H1 (cell line): ENCODE results near the gene GUCA1A. TPM values are rescaled to one million over a fixed set of nuclear protein-coding genes. Genes with fewer than 3 reads are reported as not detected.

Experiments
- CTCF ChIA-PET: fragments of 300-600 bp; sonication (Branson Sonifier 250); formaldehyde crosslinking; loops from one replicate; lab custom pipeline; 2021; ENCODE audit not compliant: partially characterized antibody; lab: Charles Lee
- POLR2A ChIA-PET: fragments of 300-600 bp; sonication (Branson Sonifier 250); formaldehyde crosslinking; loops from one replicate; lab custom pipeline; 2021; ENCODE audit warnings: inconsistent platforms; ENCODE audit not compliant: partially characterized antibody; lab: Charles Lee
- DNase-seq, 2 experiments: peaks; one replicate each; pipeline versions ENCODE4 v3.0.0 to v3.0.0-alpha.2; 2010 to 2022; ENCODE audit warnings: low spot score in 2 of 2, low read depth in 1 of 2, mixed read lengths in 1 of 2
- FAIRE-seq: peaks from 2 replicates; lab custom pipeline; 2011; peaks lifted over from hg19 to GRCh38; lab: Jason Lieb, UNC
- H2AFZ ChIP-seq: 2 replicates; pipeline ENCODE4 v1.8.1; 2012; ENCODE audit warnings: low read length, inconsistent platforms
- H2AK5ac ChIP-seq: 2 replicates; pipeline ENCODE4 v1.6.1; 2013; ENCODE audit warnings: low read depth, low read length
- H2BK120ac ChIP-seq: replicated peaks from 2 replicates; pipeline ENCODE3; 2013; ENCODE audit warnings: low read depth, low read length, inconsistent platforms
- H2BK12ac ChIP-seq: 2 replicates; pipeline ENCODE4 v1.6.1; 2013; ENCODE audit warnings: low read depth, low read length
- H2BK15ac ChIP-seq: 2 replicates; pipeline ENCODE4 v1.6.1; 2013; ENCODE audit warnings: low read length
- H2BK20ac ChIP-seq: 2 replicates; pipeline ENCODE4 v1.6.1; 2013; ENCODE audit warnings: low read length
- H2BK5ac ChIP-seq: 2 replicates; pipeline ENCODE4 v1.6.1; 2013; ENCODE audit warnings: low read depth, low read length
- H3K14ac ChIP-seq: 2 replicates; pipeline ENCODE4 v1.6.1; 2013; ENCODE audit warnings: inconsistent platforms; ENCODE audit not compliant: insufficient read length
- H3K18ac ChIP-seq: 2 replicates; pipeline ENCODE4 v1.6.1; 2013; ENCODE audit warnings: low read length; ENCODE audit errors: extremely low read depth
- H3K23ac ChIP-seq: 2 replicates; pipeline ENCODE4 v1.6.1; 2013; ENCODE audit warnings: inconsistent platforms; ENCODE audit not compliant: insufficient read length
- H3K23me2 ChIP-seq: 2 replicates; pipeline ENCODE4 v1.6.1; 2013; ENCODE audit warnings: low read depth, low read length
- H3K27ac ChIP-seq: 2 replicates; pipeline ENCODE4 v1.6.1; 2011; ENCODE audit warnings: low read depth, low read length, inconsistent platforms
- H3K27me3 ChIP-seq, 4 experiments: replicated peaks in 1 of 4; 1 replicate in 1 of 4; 2 replicates in 3 of 4; pipeline versions ENCODE4 v1.6.1 to v1.8.1; 2011 to 2013; ENCODE audit warnings: low read length in 3 of 4, mild to moderate bottlenecking in 3 of 4, inconsistent platforms in 2 of 4, mixed read lengths in 2 of 4, moderate library complexity in 1 of 4; ENCODE audit not compliant: control insufficient read depth in 3 of 4, insufficient read depth in 3 of 4; ENCODE audit errors: extremely low read depth in 1 of 4
- H3K36me3 ChIP-seq, 4 experiments: 2 replicates each; pipeline versions ENCODE4 v1.6.1 to v1.8.1; 2011 to 2013; ENCODE audit warnings: mild to moderate bottlenecking in 4 of 4, low read length in 3 of 4, moderate library complexity in 2 of 4, control low read depth in 1 of 4, inconsistent platforms in 1 of 4; ENCODE audit not compliant: insufficient read depth in 4 of 4, control insufficient read depth in 2 of 4
- H3K4ac ChIP-seq: replicated peaks from 2 replicates; pipeline ENCODE3; 2013; ENCODE audit warnings: low read length, low read depth, mixed read lengths, inconsistent platforms; ENCODE audit not compliant: insufficient read length
- H3K4me1 ChIP-seq, 4 experiments: replicated peaks in 1 of 4; 1 replicate in 1 of 4; 2 replicates in 3 of 4; pipeline versions ENCODE4 v1.6.1 to v1.8.1; 2011 to 2013; ENCODE audit warnings: low read length in 3 of 4, inconsistent platforms in 2 of 4, mixed read lengths in 1 of 4; ENCODE audit not compliant: insufficient read depth in 4 of 4, control insufficient read depth in 3 of 4
- H3K4me2 ChIP-seq, 2 experiments: 2 replicates each; pipeline versions ENCODE4 v1.6.1 to v1.8.1; 2011 to 2013; ENCODE audit warnings: low read depth in 2 of 2, low read length in 2 of 2, control low read depth in 1 of 2, inconsistent platforms in 1 of 2, mild to moderate bottlenecking in 1 of 2; ENCODE audit not compliant: insufficient read depth in 1 of 2
- H3K4me3 ChIP-seq, 4 experiments: fragments of 200-600, 300-600 bp in 1 of 4; sonication (generic), shearing (Covaris generic), sonication (Bioruptor Twin) in 1 of 4; 2 replicates each; pipeline versions ENCODE4 v1.5.1 to v1.8.1; 2011 to 2016; ENCODE audit warnings: low read length in 4 of 4, low read depth in 3 of 4, control low read depth in 2 of 4, inconsistent platforms in 2 of 4, mild to moderate bottlenecking in 2 of 4, mixed read lengths in 1 of 4, moderate library complexity in 1 of 4; ENCODE audit not compliant: insufficient read depth in 2 of 4; ENCODE audit errors: extremely low read depth in 1 of 4
- H3K56ac ChIP-seq: replicated peaks from 2 replicates; pipeline ENCODE3; 2013; ENCODE audit warnings: low read depth, mild to moderate bottlenecking, mixed read lengths, low read length, inconsistent platforms; ENCODE audit not compliant: insufficient read length
- H3K79me1 ChIP-seq: 2 replicates; pipeline ENCODE4 v1.6.1; 2013; ENCODE audit warnings: low read depth, low read length, control low read depth
- H3K79me2 ChIP-seq, 2 experiments: 2 replicates each; pipeline versions ENCODE4 v1.6.1 to v1.8.1; 2012 to 2013; ENCODE audit warnings: low read length in 2 of 2, mild to moderate bottlenecking in 2 of 2, inconsistent platforms in 1 of 2; ENCODE audit not compliant: insufficient read depth in 2 of 2, control insufficient read depth in 1 of 2
- H3K9ac ChIP-seq, 4 experiments: replicated peaks in 1 of 4; 1 replicate in 1 of 4; 2 replicates in 3 of 4; pipeline versions ENCODE4 v1.6.1 to v1.8.1; 2011 to 2013; ENCODE audit warnings: low read depth in 3 of 4, low read length in 3 of 4, control low read depth in 2 of 4, mild to moderate bottlenecking in 2 of 4, moderate library complexity in 2 of 4, inconsistent platforms in 1 of 4; ENCODE audit errors: extremely low read depth in 1 of 4
- H3K9me3 ChIP-seq, 2 experiments: 2 replicates each; pipeline versions ENCODE4 v1.6.1 to v1.8.1; 2012 to 2013; ENCODE audit warnings: mild to moderate bottlenecking in 2 of 2, moderate library complexity in 2 of 2, control low read depth in 1 of 2, inconsistent platforms in 1 of 2, low read depth in 1 of 2, low read length in 1 of 2, mixed read lengths in 1 of 2; ENCODE audit not compliant: insufficient read depth in 2 of 2
- H4K20me1 ChIP-seq, 2 experiments: replicated peaks in 1 of 2; 2 replicates each; pipeline versions ENCODE3 to v1.8.1; 2011 to 2013; ENCODE audit warnings: inconsistent platforms in 2 of 2, low read length in 2 of 2, mild to moderate bottlenecking in 1 of 2; ENCODE audit not compliant: insufficient read depth in 2 of 2, control insufficient read depth in 1 of 2
- H4K5ac ChIP-seq: 2 replicates; pipeline ENCODE4 v1.6.1; 2013; ENCODE audit warnings: low read length, low read depth, mixed read lengths, inconsistent platforms; ENCODE audit not compliant: insufficient read length
- H4K8ac ChIP-seq: 2 replicates; pipeline ENCODE4 v1.8.0; 2013; ENCODE audit warnings: mild to moderate bottlenecking, moderate library complexity, low read length, inconsistent platforms; ENCODE audit not compliant: insufficient read depth; ENCODE audit errors: extremely low read depth
- H4K91ac ChIP-seq: replicated peaks from 2 replicates; pipeline ENCODE3; 2013; ENCODE audit warnings: low read length, mixed read lengths, inconsistent platforms; ENCODE audit not compliant: insufficient read length
- EP300 ChIP-seq, 2 experiments: IDR thresholded peaks; 1 replicate in 1 of 2; 2 replicates in 1 of 2; pipeline ENCODE4 v1.6.1; 2011 to 2012; ENCODE audit warnings: low read depth in 2 of 2, low read length in 2 of 2, mild to moderate bottlenecking in 2 of 2, borderline replicate concordance in 1 of 2, inconsistent platforms in 1 of 2, moderate library complexity in 1 of 2
- GABPA ChIP-seq: IDR thresholded peaks from 2 replicates; pipeline ENCODE4 v1.6.1; 2011; ENCODE audit warnings: mild to moderate bottlenecking, low read length, moderate library complexity, borderline replicate concordance; ENCODE audit not compliant: insufficient read depth
- WGBS, 2 experiments: shearing (Covaris generic) in 1 of 2; methylation state at CpG; one replicate each; pipeline versions ENCODE4 v1.1.6 to v1.1.7; 2013 to 2015; ENCODE audit warnings: low lambda C conversion rate in 2 of 2, mixed read lengths in 2 of 2, inconsistent platforms in 1 of 2, low coverage in 1 of 2, missing lambda C conversion rate in 1 of 2; ENCODE audit not compliant: insufficient replicate concordance in 2 of 2, insufficient coverage in 1 of 2, insufficient read length in 1 of 2; ENCODE audit errors: extremely low coverage in 1 of 2, missing lambda C conversion rate in 1 of 2; 5-methylcytosine and 5-hydroxymethylcytosine counted together
- polyA plus RNA-seq, 7 experiments: library from polyadenylated mRNA; depleted of rRNA in 3 of 7; stranded (reverse) in 5 of 7; unstranded in 2 of 7; fragments of >200 nt in 5 of 7; fragments of 200-250 nt in 2 of 7; gene quantifications; 1 replicate in 5 of 7; 2 replicates in 1 of 7; 4 replicates in 1 of 7; pipeline versions ENCODE4 v1.2.1 to v1.2.3, GENCODE V29; 2011 to 2013; ENCODE audit warnings: missing spikeins in 2 of 7, mixed read lengths in 2 of 7
- total RNA-seq: library from RNA; stranded (reverse); fragmentation: NEBNext Ultra II Directional; extraction: Animal tissue kit (Norgen Biotek cat#: 25700); gene quantifications from 2 replicates; pipeline ENCODE4 v1.2.1, GENCODE V29; 2021

GUCA1A gene
- total and polyA plus RNA-seq, 2 of the 8 experiments (the other 6 are each of a cell fraction or from before 2014, with no cell fraction given) = 4.6 to 24.6 TPM

DNA sequence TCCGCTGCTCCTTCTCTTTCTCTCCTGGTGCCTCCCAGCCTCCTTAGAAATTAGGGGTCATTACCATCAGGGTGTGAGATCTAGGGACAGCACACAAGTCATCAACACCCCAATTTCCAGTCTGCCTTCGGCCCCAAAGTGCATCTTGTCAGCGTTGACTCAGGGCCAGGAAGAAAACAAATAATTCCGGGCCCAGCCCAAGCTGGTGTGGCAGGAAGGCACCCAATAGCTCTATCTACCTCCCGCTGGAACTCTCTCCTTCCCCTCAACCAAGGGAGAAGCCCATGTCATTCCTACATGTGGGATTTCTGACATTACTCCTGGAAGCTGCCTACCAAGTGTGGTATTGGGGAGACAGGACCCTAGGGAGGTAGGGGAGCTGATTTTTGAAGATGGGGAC, 19.2 kb upstream of the GUCA1A start:
- Histone ChIP-seq H2BK120ac (no peak overlapping the region), H2BK15ac (no peak overlapping the region), H3K27me3 (peaks cover 0 to 3% (median 0%) of the 10 kb centered on the region in 4 experiments; a peak in 3 of 7 replicates), H3K4me1 (peaks cover 1 to 11% (median 6%) of the 10 kb centered on the region in 4 experiments; a peak in 5 of 7 replicates), H3K36me3 (no peaks in the 10 kb centered on the region), H4K91ac (no peak overlapping the region), H3K18ac (peak overlapping the region; percentile 27; the same call in 1 of the 2 replicates), H3K4ac (no peak overlapping the region), H3K23ac (no peak overlapping the region), H3K4me3 (no peak overlapping the region), H2BK5ac (no peak overlapping the region), H3K4me2 (no peak overlapping the region), H2AK5ac (no peak overlapping the region), H3K79me2 (no peaks in the 10 kb centered on the region), H2BK20ac (no peak overlapping the region), H3K56ac (no peak overlapping the region), H3K27ac (no peak overlapping the region), H3K9me3 (no peaks in the 10 kb centered on the region), H3K14ac (no peak overlapping the region), H4K5ac (no peak overlapping the region), H3K79me1 (no peaks in the 10 kb centered on the region), H3K23me2 (no peaks in the 10 kb centered on the region), H2BK12ac (no peak overlapping the region), H2AFZ (no peak overlapping the region), H4K8ac (no peak overlapping the region), H3K9ac (no peak overlapping the region), H4K20me1 (no peaks in the 10 kb centered on the region)
- no peak for FAIRE-seq
- DNase-seq = no peak
- WGBS, 2 experiments = 90% methylated on average over 5 of the region's 5 CpGs; no CpG with 5 or more reads in 1 of the 2 experiments
- POLR2A ChIA-PET = interaction anchor here (0.5 to 1.5 kb wide), 6 partner anchors 11 to 322 kb away, joined by 3 to 9 read pairs (median 3); partner anchors contain the start of gene C6orf132
- CTCF ChIA-PET = interaction anchor here (0.7 to 4.2 kb wide), 10 partner anchors 8 to 61 kb away, joined by 3 to 14 read pairs (median 3); no protein-coding TSS in a partner anchor
- TF ChIP-seq EP300 (IDR thresholded peaks at IDR 0.05; ENCODE audit: borderline replicate concordance in 1 of 2, low read depth in 2 of 2, low read length in 2 of 2) (no peak), GABPA (no peak)
